Suppressor macrophage treated with lipopolysaccharide for 4 hours (primary cell): ENCODE data around the gene PPP2R1B.
"Not testable (repeated sequence)": the region's sequence is repeated elsewhere in the genome, so short reads cannot be mapped to it uniquely, and the experiment has no call there.

Source experiments
- DNase-seq: peaks from one replicate; pipeline ENCODE4 v3.0.0-alpha.2; 2020

The PPP2R1B gene

GRCh38 chr11:111782109-111782741, 16.0 kb upstream of the PPP2R1B start:
- DNase-seq, result no peak

- DNase-seq, result no peak
These were observed 12.9 kb upstream of the PPP2R1B start for GRCh38 chr11:111779118-111779517.

DNA sequence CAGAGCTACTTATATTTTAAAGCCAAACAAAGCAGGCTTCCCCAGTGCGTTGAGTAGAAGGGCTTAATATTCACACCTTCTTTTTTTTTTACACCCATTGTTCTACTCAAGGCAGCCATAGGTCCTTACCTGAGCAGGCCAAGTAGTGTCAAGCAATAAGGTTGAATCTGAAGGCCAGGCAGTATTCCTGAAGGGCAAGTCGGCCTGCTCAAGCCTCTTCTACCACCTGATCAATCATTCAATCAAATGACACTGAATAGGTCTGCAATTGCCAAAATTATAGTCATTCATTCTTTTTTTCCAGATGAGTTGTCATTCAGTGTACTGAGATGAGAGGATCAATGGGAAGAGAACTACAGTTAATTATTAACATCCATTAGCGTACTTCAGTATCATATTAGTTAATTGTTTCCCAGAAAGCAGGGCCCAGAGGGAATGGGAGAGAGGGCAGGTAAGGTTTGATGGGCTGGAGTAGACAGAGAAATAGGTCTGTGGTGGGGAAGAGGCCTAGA, 11.9 kb upstream of the PPP2R1B start:
- DNase-seq, result no peak

GRCh38 chr11:111777094-111778046, 11.2 kb upstream of the PPP2R1B start:
- DNase-seq, result peak; percentile 68

- no peak for DNase-seq
These were observed 10.4 kb upstream of the PPP2R1B start for GRCh38 chr11:111776398-111777093.

- DNase-seq, result no peak
These were observed 8.9 kb upstream of the PPP2R1B start for GRCh38 chr11:111774955-111775710.

- no peak for DNase-seq
These were observed 6.3 kb upstream of the PPP2R1B start for GRCh38 chr11:111772535-111772934.

DNA sequence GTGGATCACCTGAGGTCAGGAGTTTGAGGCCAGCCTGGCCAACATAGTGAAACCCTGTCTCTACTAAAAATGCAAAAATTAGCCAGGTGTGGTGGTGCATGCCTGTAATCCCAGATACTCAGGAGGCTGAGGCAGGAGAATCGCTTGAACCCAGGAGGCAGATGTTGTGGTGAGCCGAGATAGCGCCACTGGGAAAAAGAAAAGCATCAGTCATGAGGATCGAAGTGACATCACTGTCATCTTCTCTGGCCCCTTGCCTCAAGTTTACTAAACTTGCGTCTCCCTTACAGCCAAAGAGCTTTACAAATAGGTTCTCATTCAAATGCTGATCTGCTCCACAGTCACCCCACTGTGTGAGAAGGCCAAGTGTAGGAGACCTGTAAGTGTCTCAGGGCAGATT, 5.0 kb upstream of the PPP2R1B start:
- DNase-seq, result not testable (repeated sequence)

DNA sequence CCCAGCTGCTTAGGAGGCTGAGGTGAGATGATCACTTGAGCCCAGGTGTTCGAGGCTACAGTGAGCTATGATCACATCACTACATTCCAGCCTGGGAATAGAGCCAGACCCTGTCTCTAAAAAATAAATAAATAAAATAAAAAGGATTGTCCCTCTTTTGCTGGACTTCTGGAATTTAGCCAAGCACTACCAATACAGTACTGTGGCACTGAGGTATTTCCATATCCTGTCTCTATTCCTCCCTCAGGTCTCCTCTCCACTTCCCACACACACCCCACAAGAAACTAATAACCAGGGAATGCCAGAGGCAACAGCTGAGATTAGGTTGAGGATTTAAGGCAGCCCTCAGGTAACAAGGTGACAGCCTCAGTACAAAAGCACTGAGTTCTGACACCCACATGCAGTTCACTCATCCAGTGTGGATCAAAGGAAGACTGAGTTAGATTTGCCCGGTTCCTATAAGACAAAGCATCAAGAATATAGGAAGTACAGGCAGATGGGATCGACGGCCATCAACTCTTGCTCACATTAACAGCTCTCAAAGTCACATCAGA, 4.5 kb upstream of the PPP2R1B start:
- no peak for DNase-seq

DNA sequence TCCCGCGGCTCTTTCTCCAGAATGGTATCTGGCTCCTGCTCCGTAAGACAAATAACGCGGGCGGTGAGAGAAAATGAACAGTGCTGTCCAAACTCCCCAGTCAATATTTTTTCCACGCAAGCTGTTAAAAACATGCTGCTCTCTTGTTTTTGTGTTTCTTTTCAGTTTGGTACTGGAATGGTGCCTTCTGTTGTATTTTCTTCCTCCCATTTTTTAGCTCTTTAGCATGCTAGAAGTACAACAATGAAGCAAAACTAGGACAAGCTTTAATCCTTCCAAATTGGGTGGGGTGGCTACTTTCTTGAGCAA, 599 bp upstream of the PPP2R1B start:
- no peak for DNase-seq

GRCh38 chr11:111765320-111765983, 737 bp downstream of the PPP2R1B start:
- no peak for DNase-seq

GRCh38 chr11:111764621-111765020, 1.6 kb downstream of the PPP2R1B start:
- no peak for DNase-seq

- DNase-seq, result no peak
These were observed 3.1 kb downstream of the PPP2R1B start for GRCh38 chr11:111762981-111763643.

- no peak for DNase-seq
These were observed 3.7 kb downstream of the PPP2R1B start for GRCh38 chr11:111762526-111762925.

- no peak for DNase-seq
These were observed 5.2 kb downstream of the PPP2R1B start for GRCh38 chr11:111761036-111761435.

DNA sequence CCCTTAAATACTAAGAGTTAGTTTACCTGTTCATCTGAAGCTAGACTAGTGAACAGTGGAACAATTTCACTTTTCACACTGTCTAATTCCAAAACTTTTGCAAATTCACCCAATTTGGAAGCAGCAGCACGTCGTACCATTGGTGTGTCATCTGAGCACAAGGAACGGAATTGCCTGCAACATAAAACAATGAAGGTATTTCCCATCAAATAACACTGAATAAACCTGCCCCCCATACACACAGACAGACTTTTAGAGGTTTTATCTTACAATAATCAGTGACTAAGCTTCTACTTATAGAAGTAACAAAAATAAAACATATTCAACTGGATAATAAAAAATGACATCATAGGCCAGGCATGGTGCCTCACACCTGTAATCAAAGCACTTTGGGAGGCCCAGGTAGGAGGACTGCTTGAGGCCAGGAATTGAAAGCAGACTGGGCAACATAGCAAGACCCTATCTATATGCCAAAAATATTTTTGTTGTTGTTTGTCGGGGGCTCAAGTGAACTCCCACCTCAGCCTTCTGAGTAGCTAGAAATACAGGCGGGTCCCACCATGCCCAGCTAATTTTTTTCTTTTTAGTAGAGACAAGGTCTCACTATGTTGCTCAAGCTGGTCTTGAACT, 6.3 kb downstream of the PPP2R1B start:
- no peak for DNase-seq

DNA sequence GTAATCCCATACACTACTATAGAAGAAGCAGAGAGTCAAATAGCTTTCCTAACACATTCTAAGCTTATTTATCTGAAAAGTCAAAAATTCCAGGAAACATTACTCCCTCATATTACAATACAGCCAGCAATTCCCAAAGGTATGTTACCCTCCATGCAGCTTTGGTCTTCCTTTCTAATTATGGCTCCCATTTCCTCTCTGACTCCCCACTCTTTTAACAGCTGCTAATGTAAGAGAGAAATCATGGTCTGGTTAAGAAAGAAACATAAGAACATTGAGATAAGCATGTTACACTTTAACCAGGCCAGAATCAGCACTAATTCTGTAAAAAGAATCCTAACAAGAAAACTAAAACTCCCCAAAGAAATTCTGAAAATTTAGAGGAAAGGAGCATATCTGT, 6.8 kb downstream of the PPP2R1B start:
- DNase-seq, result no peak

DNA sequence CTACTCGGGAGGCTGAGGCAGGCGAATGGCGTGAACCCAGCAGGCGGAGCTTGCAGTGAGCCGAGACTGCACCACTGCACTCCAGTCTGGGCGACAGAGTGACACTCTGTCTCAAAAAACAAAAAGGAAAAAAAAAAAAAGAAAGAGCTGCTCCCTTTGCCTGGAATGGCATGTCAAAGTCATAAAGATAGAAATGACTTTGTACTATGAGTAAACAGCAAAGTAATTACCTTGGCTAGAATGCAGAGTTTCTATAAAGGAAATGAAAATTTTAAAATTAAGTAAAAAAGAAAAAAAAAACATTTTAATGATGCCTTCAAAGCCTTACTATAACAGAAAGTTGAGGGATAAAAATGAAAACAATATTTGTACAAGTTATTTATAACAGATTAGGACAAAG, 10.1 kb downstream of the PPP2R1B start:
- DNase-seq, result no peak

- no peak for DNase-seq
These were observed 16.5 kb downstream of the PPP2R1B start for GRCh38 chr11:111749646-111750045.

GRCh38 chr11:111748035-111748804, 18.0 kb downstream of the PPP2R1B start:
- no peak for DNase-seq
